B cell (primary cell): ENCODE results near the gene ARPC3. TPM values are rescaled to one million over a fixed set of nuclear protein-coding genes. Genes with fewer than 3 reads are reported as not detected.

Source experiments
- ATAC-seq: fragments of 200-7000 bp; cut with Tn5 transposase; one replicate; pipeline ENCODE4 v1.10.0; 2021; ENCODE audit warnings: low read depth, mild to moderate bottlenecking, moderate number of reproducible peaks, moderate library complexity
- CTCF ChIA-PET: fragments of 350-600 bp; sonication (Branson Sonifier 250); formaldehyde crosslinking; loops from one replicate; lab custom pipeline; 2021; ENCODE audit warnings: antibody characterized with exemption, inconsistent platforms; lab: Charles Lee
- POLR2A ChIA-PET: fragments of 350-600 bp; sonication (Branson Sonifier 250); formaldehyde crosslinking; loops from one replicate; lab custom pipeline; 2021; ENCODE audit warnings: antibody characterized with exemption; lab: Charles Lee
- DNase-seq: peaks from one replicate; pipeline ENCODE4 v3.0.0; 2013
- H2AFZ ChIP-seq: 2 replicates; pipeline ENCODE4 v1.6.1; 2012; ENCODE audit warnings: mild to moderate bottlenecking, low read depth, low read length; ENCODE audit not compliant: insufficient read depth, poor library complexity, severe bottlenecking
- H3K27ac ChIP-seq, 2 donors: 1 replicate in 1 of 2; 2 replicates in 1 of 2; pipeline ENCODE4 v1.5.1; 2012 to 2013; ENCODE audit warnings: low read length in 2 of 2, mild to moderate bottlenecking in 2 of 2, moderate library complexity in 1 of 2
- H3K27me3 ChIP-seq, 4 experiments: fragments of 200-600 bp in 1 of 4; sonication (generic) in 1 of 4; replicated peaks in 1 of 4; 1 replicate in 2 of 4; 2 replicates in 2 of 4; pipeline versions ENCODE4 v1.6.1 to v1.7.0; 2013 to 2016; ENCODE audit warnings: low read length in 3 of 4, mild to moderate bottlenecking in 2 of 4, mixed read lengths in 1 of 4, moderate library complexity in 1 of 4; ENCODE audit not compliant: insufficient read depth in 4 of 4, control insufficient read depth in 3 of 4; ENCODE audit errors: control extremely low read depth in 1 of 4
- H3K36me3 ChIP-seq, 2 experiments: replicated peaks in 1 of 2; 1 replicate in 1 of 2; 2 replicates in 1 of 2; pipeline versions ENCODE4 v1.6.1 to v1.7.1; 2013; ENCODE audit warnings: low read length in 1 of 2; ENCODE audit not compliant: insufficient read depth in 2 of 2, control insufficient read depth in 1 of 2; ENCODE audit errors: control extremely low read depth in 1 of 2, extremely low read depth in 1 of 2
- H3K4me1 ChIP-seq, 2 donors: fragments of 200-600 bp in 1 of 2; sonication (generic) in 1 of 2; 1 replicate in 1 of 2; 2 replicates in 1 of 2; pipeline versions ENCODE4 v1.5.1 to v1.6.1; 2013 to 2017; ENCODE audit warnings: low read length in 2 of 2; ENCODE audit not compliant: control insufficient read depth in 2 of 2, insufficient read depth in 2 of 2
- H3K4me2 ChIP-seq: replicated peaks from 2 replicates; pipeline ENCODE3; 2012; ENCODE audit warnings: mild to moderate bottlenecking, low read depth, low read length; ENCODE audit not compliant: poor library complexity, severe bottlenecking
- H3K4me3 ChIP-seq, 5 experiments: fragments of 200-600 bp in 1 of 5; sonication (generic) in 1 of 5; 1 replicate in 3 of 5; 2 replicates in 2 of 5; pipeline versions ENCODE4 v1.5.1 to v1.7.0; 2011 to 2016; ENCODE audit warnings: low read length in 4 of 5, mild to moderate bottlenecking in 4 of 5, low read depth in 2 of 5, control low read depth in 1 of 5, moderate library complexity in 1 of 5; ENCODE audit not compliant: insufficient read depth in 1 of 5; ENCODE audit errors: control extremely low read depth in 1 of 5, extremely low read depth in 1 of 5
- H3K79me2 ChIP-seq: fragments of 200-600 bp; sonication (generic); one replicate; pipeline ENCODE4 v1.6.0; 2016; ENCODE audit warnings: low read length; ENCODE audit not compliant: control insufficient read depth, insufficient read depth
- H3K9ac ChIP-seq: fragments of 200-600 bp; sonication (generic); 2 replicates; pipeline ENCODE4 v1.6.1; 2017; ENCODE audit warnings: mild to moderate bottlenecking, low read length, moderate library complexity
- H3K9me3 ChIP-seq, 3 donors: one replicate each; pipeline versions ENCODE4 v1.6.1 to v1.7.1; 2013; ENCODE audit warnings: low read length in 2 of 3; ENCODE audit not compliant: control insufficient read depth in 2 of 3, insufficient read depth in 1 of 3; ENCODE audit errors: control extremely low read depth in 1 of 3
- H4K20me1 ChIP-seq: 2 replicates; pipeline ENCODE4 v1.6.0; 2012; ENCODE audit warnings: mild to moderate bottlenecking, low read length; ENCODE audit not compliant: insufficient read depth, control insufficient read depth, poor library complexity, severe bottlenecking
- H3K27ac Mint-ChIP-seq: one replicate; pipeline ENCODE4 v1.8.0; 2021; ENCODE audit warnings: mixed read lengths
- H3K27me3 Mint-ChIP-seq: one replicate; pipeline ENCODE4 v1.8.0; 2021; ENCODE audit warnings: mixed read lengths
- H3K4me1 Mint-ChIP-seq: one replicate; pipeline ENCODE4 v1.8.0; 2021; ENCODE audit warnings: mixed read lengths
- H3K4me3 Mint-ChIP-seq: one replicate; pipeline ENCODE4 v1.8.0; 2021; ENCODE audit warnings: mixed read lengths
- H3K9me3 Mint-ChIP-seq: one replicate; pipeline ENCODE4 v1.8.0; 2022; ENCODE audit warnings: mixed read lengths; ENCODE audit not compliant: insufficient read depth
- CTCF ChIP-seq: fragments of 200-600 bp; IDR thresholded peaks from one replicate; pipeline ENCODE4 v1.8.0; 2022; ENCODE audit warnings: antibody characterized with exemption, mild to moderate bottlenecking
- EZH2 ChIP-seq: IDR thresholded peaks from 2 replicates; pipeline ENCODE4 v1.6.1; 2012; ENCODE audit warnings: borderline replicate concordance, low read depth, mild to moderate bottlenecking, moderate library complexity, low read length; ENCODE audit not compliant: insufficient read depth, poor library complexity, severe bottlenecking
- WGBS: methylation state at CpG from one replicate; pipeline ENCODE4 v1.1.5; 2013; ENCODE audit warnings: missing lambda C conversion rate; ENCODE audit not compliant: insufficient coverage; 5-methylcytosine and 5-hydroxymethylcytosine counted together
- intact Hi-C: fragments of 100-400 bp; cut with micrococcal nuclease; formaldehyde crosslinking; loops from one replicate; pipeline ENCODE4 v1.10.0; 2022
- polyA plus RNA-seq: library from polyadenylated mRNA; depleted of rRNA; stranded (reverse); fragments of >200 nt; gene quantifications from 2 replicates; pipeline ENCODE4 v1.2.3, GENCODE V29; 2012
- small RNA-seq: library from RNA; depleted of rRNA; stranded (forward); fragments of <200 nt; gene quantifications from one replicate; pipeline ENCODE3, GENCODE V24; 2012; ENCODE audit warnings: low replicate concordance, low read depth; ENCODE audit not compliant: insufficient read length
- total RNA-seq, 2 donors: library from RNA; stranded (reverse); fragments of 120-200 nt in 1 of 2; gene quantifications; 1 replicate in 1 of 2; 2 replicates in 1 of 2; pipeline versions ENCODE4 v1.2.3 to v1.2.4, GENCODE V29; 2013 to 2022

The ARPC3 gene
- total and polyA plus RNA-seq, 2 donors (not counting 1 experiment from before 2014, with no cell fraction given), result 197 to 360 TPM

GRCh38 chr12:110403146-110403975, 46.8 kb downstream of the ARPC3 start, which contains the start of gene ANAPC7:
TSS of gene ANAPC7 (minus strand) at chr12:110403708. CDS start at chr12:110403627, 81 bp downstream.
- Histone ChIP-seq H3K27ac (peak within 1 kb of the TSS; percentile 83 to 89), H3K4me2 (peak within 1 kb of the TSS; percentile 88), H3K4me3 (peak within 1 kb of the TSS; percentile 85 to 100 (median 98)), H2AFZ (peak within 1 kb of the TSS; percentile 99), H4K20me1 (peaks cover 4% of the 10 kb centered on the region), H3K9me3 (no peaks in the 10 kb centered on the region), H3K27me3 (no peaks in the 10 kb centered on the region), H3K36me3 (peaks cover 0 to 2% of the 10 kb centered on the region in 2 experiments), H3K4me1 (peaks cover 13 to 18% of the 10 kb centered on the region in 2 donors), H3K79me2 (peaks cover 46% of the 10 kb centered on the region), H3K9ac (peak within 1 kb of the TSS; percentile 93)
- peaks cover 34% of the 10 kb centered on the region for H3K4me1 Mint-ChIP-seq
- no peak for TF ChIP-seq CTCF
- no peak for TF ChIP-seq EZH2
- CTCF ChIA-PET, result interaction anchor here (2.9 kb wide), 1 partner anchor 28 kb away, joined by 12 read pairs; no protein-coding TSS in a partner anchor
- POLR2A ChIA-PET, result no interaction called here
- H3K4me3 Mint-ChIP-seq, result peak within 1 kb of the TSS; percentile 99
- intact Hi-C loops, result loop anchor here (1.0 to 10.0 kb wide), 5 partner anchors 28 to 1439 kb away; partner anchors contain the start of genes ATP2A2, FAM222A, IFT81 and MAPKAPK5
- H3K27ac Mint-ChIP-seq, result peak within 1 kb of the TSS; percentile 99
- H3K27me3 Mint-ChIP-seq, result peaks cover 1% of the 10 kb centered on the region
- ATAC-seq, result peak; percentile 93
- no peaks in the 10 kb centered on the region for H3K9me3 Mint-ChIP-seq
- peak; percentile 92 for DNase-seq
- WGBS, result under 1% methylated on average over 49 of the region's 62 CpGs

Small RNA genes lying within 50 kb of the gene (small RNA-seq; reads per million reads assigned to genes)
- not detected for gene RF00278

Other genes starting within 250 kb of the ARPC3 start
- 68.2 and 73.1 TPM in 2 replicates for gene ATP2A2, start 169.1 kb downstream of the ARPC3 start, total RNA-seq
- 35.3 and 52.1 TPM in 2 replicates for gene ATP2A2, start 169.1 kb downstream of the ARPC3 start, polyA plus RNA-seq
- 68.4 and 68.8 TPM in 2 replicates for gene ANAPC7, start 46.6 kb downstream of the ARPC3 start, total RNA-seq
- 56.9 and 60.1 TPM in 2 replicates for gene ANAPC7, start 46.6 kb downstream of the ARPC3 start, polyA plus RNA-seq
- gene GPN3, start 17.9 kb upstream of the ARPC3 start, total RNA-seq, result 12.3 and 13.4 TPM in 2 replicates
- gene GPN3, start 17.9 kb upstream of the ARPC3 start, polyA plus RNA-seq, result 5.3 and 6.7 TPM in 2 replicates
- 15.4 and 15.7 TPM in 2 replicates for gene FAM216A, start 18.5 kb upstream of the ARPC3 start, total RNA-seq
- gene FAM216A, start 18.5 kb upstream of the ARPC3 start, polyA plus RNA-seq, result 19.7 and 25.2 TPM in 2 replicates
- gene VPS29, start 51.8 kb upstream of the ARPC3 start, total RNA-seq, result 117 and 118 TPM in 2 replicates
- gene VPS29, start 51.8 kb upstream of the ARPC3 start, polyA plus RNA-seq, result 104 and 115 TPM in 2 replicates
- 1.5 and 1.7 TPM in 2 replicates for gene RAD9B, start 52.0 kb upstream of the ARPC3 start, total RNA-seq
- 0.59 and 0.75 TPM in 2 replicates for gene RAD9B, start 52.0 kb upstream of the ARPC3 start, polyA plus RNA-seq
- gene PPTC7, start 133.0 kb upstream of the ARPC3 start, total RNA-seq, result 44.9 and 45.6 TPM in 2 replicates
- 20.7 and 48.9 TPM in 2 replicates for gene PPTC7, start 133.0 kb upstream of the ARPC3 start, polyA plus RNA-seq
- 69.8 and 74.5 TPM in 2 replicates for gene TCTN1, start 163.8 kb upstream of the ARPC3 start, total RNA-seq
- gene TCTN1, start 163.8 kb upstream of the ARPC3 start, polyA plus RNA-seq, result 49.1 and 76.9 TPM in 2 replicates
- gene HVCN1, start 238.8 kb upstream of the ARPC3 start, total RNA-seq, result 216 and 228 TPM in 2 replicates
- gene HVCN1, start 238.8 kb upstream of the ARPC3 start, polyA plus RNA-seq, result 422 and 658 TPM in 2 replicates